Upper lobe of left lung (tissue), 6 donors: Measurements from ENCODE around the gene PPP4R3B. TPM values are rescaled to one million over a fixed set of nuclear protein-coding genes. Genes with fewer than 3 reads are reported as not detected.

Experiments
- ATAC-seq, 2 donors: fragments of 200-7000 bp; cut with Tn5 transposase; one replicate each; pipeline ENCODE4 v1.9.1; 2022; ENCODE audit warnings: mild to moderate bottlenecking in 2 of 2, moderate library complexity in 2 of 2; ENCODE audit not compliant: low FRiP score in 2 of 2
- DNase-seq, 2 donors: peaks; one replicate each; pipeline ENCODE4 v3.0.0-alpha.2; 2019 to 2020
- H3K27ac ChIP-seq, 4 donors: fragments of 200-600 bp; sonication (generic); one replicate each; pipeline ENCODE4 v1.5.1; 2016 to 2019
- H3K27me3 ChIP-seq, 4 donors: fragments of 200-600 bp; sonication (generic); one replicate each; pipeline ENCODE4 v1.5.1; 2017 to 2019
- H3K36me3 ChIP-seq, 4 donors: fragments of 200-600 bp; sonication (generic); one replicate each; pipeline ENCODE4 v1.5.1; 2016 to 2019
- H3K4me1 ChIP-seq, 4 donors: fragments of 200-600 bp; sonication (generic); one replicate each; pipeline ENCODE4 v1.5.1; 2018 to 2019
- H3K4me3 ChIP-seq, 4 donors: fragments of 200-600 bp; sonication (generic); one replicate each; pipeline ENCODE4 v1.5.1; 2017 to 2019; ENCODE audit warnings: mild to moderate bottlenecking in 2 of 4, moderate library complexity in 1 of 4
- H3K9me3 ChIP-seq, 4 donors: fragments of 200-600 bp; sonication (generic); one replicate each; pipeline ENCODE4 v1.5.1; 2018 to 2019
- CTCF ChIP-seq, 6 experiments: fragments of 450-650 bp in 4 of 6; fragments of 200-600 bp in 2 of 6; sonication (generic) in 2 of 6; IDR thresholded peaks; one replicate each; pipeline ENCODE4 v1.5.1; 2016 to 2019; ENCODE audit warnings: antibody characterized with exemption in 6 of 6
- EP300 ChIP-seq, 4 donors: sonication (generic); formaldehyde crosslinking; IDR thresholded peaks; one replicate each; pipeline ENCODE4 v1.5.1; 2017; ENCODE audit warnings: antibody characterized with exemption in 4 of 4, control low read depth in 2 of 4
- POLR2A ChIP-seq, 4 donors: fragments of 450-650 bp; IDR thresholded peaks; one replicate each; pipeline ENCODE4 v1.5.1; 2016 to 2017; ENCODE audit warnings: antibody characterized with exemption in 4 of 4, mild to moderate bottlenecking in 2 of 4
- POLR2AphosphoS5 ChIP-seq, 2 donors: sonication (generic); formaldehyde crosslinking; IDR thresholded peaks; one replicate each; pipeline ENCODE4 v1.5.1; 2017; ENCODE audit warnings: antibody characterized with exemption in 2 of 2
- WGBS, 2 donors: methylation state at CpG; one replicate each; pipeline ENCODE4 v1.1.5; 2017 to 2018; 5-methylcytosine and 5-hydroxymethylcytosine counted together
- small RNA-seq, 4 donors: library from RNA; depleted of rRNA; stranded (forward); fragments of <200 nt; gene quantifications; one replicate each; pipeline ENCODE3, GENCODE V24; 2016
- total RNA-seq, 6 donors: library from RNA; depleted of rRNA in 4 of 6; stranded (reverse); fragments of >200 nt in 4 of 6; gene quantifications; one replicate each; pipeline versions ENCODE4 v1.1.0 to v1.2.1, GENCODE V29; 2016 to 2021
- donor health status: DM: no; HTN: no; CAD: no; lungs with moderate emphysema.
- donor health status: DM: no; HTN: yes; CAD: no; lungs with severe emphysema.

PPP4R3B gene
- total RNA-seq, 6 donors from 2014 or later = 37.2 to 117 (median 53.7) TPM

- Histone ChIP-seq H3K27ac (no peak overlapping the region), H3K27me3 (no peaks in the 10 kb centered on the region), H3K36me3 (no peaks in the 10 kb centered on the region), H3K4me3 (no peak overlapping the region), H3K4me1 (no peaks in the 10 kb centered on the region), H3K9me3 (no peaks in the 10 kb centered on the region)
- DNase-seq (no peak), ATAC-seq (no peak)
- WGBS, 2 donors = 40 to 42% methylated on average over 7 of the region's 7 CpGs
- TF ChIP-seq EP300 (IDR thresholded peaks at IDR 0.05) (no peak), POLR2A (IDR thresholded peaks at IDR 0.05) (no peak), POLR2AphosphoS5 (IDR thresholded peaks at IDR 0.05) (no peak), CTCF (IDR thresholded peaks at IDR 0.05) (peak in 1 of 6 experiments; percentile 29)
Observed at GRCh38 chr2:55511508-55512124, 105.8 kb downstream of the PPP4R3B start.

GRCh38 chr2:55502590-55503141 lies 114.8 kb downstream of the PPP4R3B start:
- H3K4me1 ChIP-seq = no peaks in the 10 kb centered on the region
- no peak overlapping the region for H3K27ac ChIP-seq
- H3K36me3 ChIP-seq = no peaks in the 10 kb centered on the region
- H3K27me3 ChIP-seq = no peaks in the 10 kb centered on the region
- TF ChIP-seq POLR2AphosphoS5 (IDR thresholded peaks at IDR 0.05) = no peak
- TF ChIP-seq CTCF (IDR thresholded peaks at IDR 0.05) = no peak
- no peak for TF ChIP-seq EP300 (IDR thresholded peaks at IDR 0.05)
- TF ChIP-seq POLR2A (IDR thresholded peaks at IDR 0.05) = no peak
- no peak for ATAC-seq
- no peak overlapping the region for H3K4me3 ChIP-seq
- no peaks in the 10 kb centered on the region for H3K9me3 ChIP-seq
- WGBS, 2 donors = 90 to 92% methylated on average over 9 of the region's 9 CpGs
- DNase-seq = no peak

GRCh38 chr2:55500025-55500424 lies 117.4 kb downstream of the PPP4R3B start:
- H3K4me1 ChIP-seq = no peaks in the 10 kb centered on the region
- no peak for TF ChIP-seq POLR2A (IDR thresholded peaks at IDR 0.05)
- TF ChIP-seq EP300 (IDR thresholded peaks at IDR 0.05) = no peak
- no peak for TF ChIP-seq CTCF (IDR thresholded peaks at IDR 0.05)
- TF ChIP-seq POLR2AphosphoS5 (IDR thresholded peaks at IDR 0.05) = no peak
- no peak for ATAC-seq
- 65 to 76% methylated on average over 2 of the region's 2 CpGs for WGBS, 2 donors
- no peak for DNase-seq
- H3K27me3 ChIP-seq = no peaks in the 10 kb centered on the region
- no peaks in the 10 kb centered on the region for H3K9me3 ChIP-seq
- H3K4me3 ChIP-seq = no peak overlapping the region
- no peak overlapping the region for H3K27ac ChIP-seq
- H3K36me3 ChIP-seq = no peaks in the 10 kb centered on the region

GRCh38 chr2:55498582-55498981 lies 118.8 kb downstream of the PPP4R3B start:
- WGBS, 2 donors = 88 to 92% methylated on average over 6 of the region's 6 CpGs
- DNase-seq = no peak
- no peaks in the 10 kb centered on the region for H3K27me3 ChIP-seq
- no peak for ATAC-seq
- no peaks in the 10 kb centered on the region for H3K36me3 ChIP-seq
- H3K9me3 ChIP-seq = no peaks in the 10 kb centered on the region
- H3K4me3 ChIP-seq = no peak overlapping the region
- no peak for TF ChIP-seq EP300 (IDR thresholded peaks at IDR 0.05)
- TF ChIP-seq POLR2AphosphoS5 (IDR thresholded peaks at IDR 0.05) = no peak
- no peak for TF ChIP-seq POLR2A (IDR thresholded peaks at IDR 0.05)
- no peak for TF ChIP-seq CTCF (IDR thresholded peaks at IDR 0.05)
- H3K27ac ChIP-seq = no peak overlapping the region
- H3K4me1 ChIP-seq = no peaks in the 10 kb centered on the region

Small RNA genes lying within 50 kb of the gene (small RNA-seq; reads per million reads assigned to genes)
- gene RF00586 (0 reads per million in 4 donors), gene RNU6-634P (0 reads per million in 4 donors)

Other genes with a start within 250 kb of the PPP4R3B start
- gene CCDC88A, start 197.8 kb downstream of the PPP4R3B start, total RNA-seq = 100 to 1,000 TPM in 2 of 6 donors, 10 to 100 TPM in 4; 66.7 to 128 (median 91.2) TPM
- gene CFAP36, start 97.9 kb downstream of the PPP4R3B start, total RNA-seq = 10 to 100 TPM; 14.9 to 31.5 (median 22.6) TPM
- 10 to 100 TPM; 12.6 to 23.3 (median 15.1) TPM for gene PNPT1, start 76.2 kb upstream of the PPP4R3B start, total RNA-seq